ENCODE measurements around the gene EXOC4.

Gene EXOC4

GRCh38 chr7:133364959-133365690 lies 112.2 kb downstream of the EXOC4 start:
- DNase-seq (ENCODE audit: low read depth) = no peak

DNA sequence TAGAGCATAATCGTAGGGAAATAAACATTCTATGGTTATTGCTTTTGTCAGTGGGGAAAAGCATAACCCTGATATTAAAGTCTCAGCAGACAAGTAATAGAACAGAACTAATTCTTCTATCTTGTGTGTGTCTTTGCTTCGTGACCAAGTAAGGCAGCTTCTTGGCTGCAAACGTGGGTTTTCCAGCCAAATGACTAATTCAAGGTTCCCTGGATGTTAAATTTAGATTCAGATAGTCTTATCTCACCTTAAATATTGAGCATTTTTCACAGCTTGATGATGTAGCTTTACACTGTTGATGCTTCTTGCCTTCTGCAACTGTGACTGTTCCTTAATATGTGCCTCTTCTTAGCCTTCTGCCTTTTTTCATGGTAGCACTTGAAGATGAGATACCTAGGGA lies 113.0 kb downstream of the EXOC4 start:
- no peak for DNase-seq (ENCODE audit: low read depth)

DNA sequence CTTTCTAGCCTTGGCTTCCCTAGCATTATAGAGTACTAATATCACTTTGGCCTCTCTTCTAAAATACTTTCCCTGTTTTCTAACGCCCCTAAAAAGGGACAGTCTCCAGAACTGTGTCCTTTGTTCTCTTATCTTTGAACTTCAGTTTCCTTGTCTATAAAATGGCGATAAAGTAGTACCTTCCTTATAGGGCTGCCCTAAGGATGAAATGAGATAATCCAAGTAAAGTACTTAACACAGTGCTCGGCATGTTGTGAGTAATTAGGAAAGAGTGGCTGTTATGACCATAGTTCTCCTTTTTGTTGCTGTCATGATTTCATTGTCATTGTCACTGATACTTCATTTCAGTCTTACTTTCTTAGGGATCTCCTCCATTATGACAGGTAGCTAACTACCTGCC lies 114.7 kb downstream of the EXOC4 start:
- DNase-seq (ENCODE audit: low read depth) = no peak

DNA sequence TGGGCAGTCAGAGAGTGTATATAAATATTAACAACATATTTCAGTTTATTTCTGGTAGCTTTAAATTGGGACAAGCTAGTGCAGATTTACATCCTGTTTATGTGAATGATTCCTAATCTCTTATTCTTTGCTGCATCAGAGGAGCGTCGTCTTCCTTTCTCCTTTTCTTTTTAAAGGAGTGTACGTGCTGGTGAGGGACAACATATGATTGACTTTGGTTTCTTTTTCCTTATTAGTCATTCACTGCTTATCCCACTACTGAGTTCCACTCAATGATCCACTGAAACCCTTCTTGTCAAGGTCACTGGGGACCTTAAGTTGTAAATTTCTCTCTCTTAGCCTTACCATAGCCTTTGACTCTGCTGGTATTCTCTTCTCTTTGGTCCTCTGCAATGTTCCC lies 116.3 kb downstream of the EXOC4 start:
- no peak for DNase-seq (ENCODE audit: low read depth)

DNA sequence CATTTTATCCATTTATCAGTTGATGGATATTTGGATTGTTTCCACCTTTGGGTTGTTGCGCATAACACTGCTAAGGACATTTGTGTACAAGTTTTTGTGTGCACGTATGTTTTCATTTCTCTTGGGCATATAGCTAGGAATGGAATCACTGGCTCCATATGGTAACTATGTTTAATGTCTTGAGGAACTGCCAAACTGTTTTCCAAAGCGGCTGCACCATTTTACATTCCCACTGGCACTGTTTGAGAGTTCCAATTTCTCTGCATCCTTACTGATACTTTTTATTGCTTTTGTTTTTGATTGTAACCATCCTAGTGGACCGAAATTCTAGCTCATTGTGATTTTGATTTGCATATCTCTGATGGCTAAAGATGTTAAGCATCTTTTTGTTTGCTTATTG lies 118.7 kb downstream of the EXOC4 start:
- no peak for DNase-seq (ENCODE audit: low read depth)

GRCh38 chr7:133372337-133372736 lies 119.5 kb downstream of the EXOC4 start:
- no peak for DNase-seq (ENCODE audit: low read depth)

DNA sequence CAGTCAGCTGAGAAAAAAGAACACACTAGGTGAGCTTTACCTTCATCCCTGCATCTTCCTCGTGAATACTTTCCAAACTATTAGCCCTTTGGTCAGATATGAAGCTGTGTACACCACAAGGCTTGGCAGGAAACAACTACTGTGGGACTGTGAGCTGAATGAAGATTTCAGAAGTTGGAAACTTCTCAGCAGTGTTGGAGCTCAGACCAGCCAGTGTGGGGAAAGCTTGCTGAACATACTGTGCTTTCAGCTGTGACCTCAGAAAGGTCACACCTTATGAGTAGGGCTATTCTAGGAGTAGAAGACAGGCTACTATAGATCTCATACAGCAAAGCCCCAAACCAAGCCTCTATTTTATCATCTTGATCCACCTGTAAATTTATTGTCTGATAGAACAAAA lies 123.6 kb downstream of the EXOC4 start:
- no peak for DNase-seq (ENCODE audit: low read depth)

DNA sequence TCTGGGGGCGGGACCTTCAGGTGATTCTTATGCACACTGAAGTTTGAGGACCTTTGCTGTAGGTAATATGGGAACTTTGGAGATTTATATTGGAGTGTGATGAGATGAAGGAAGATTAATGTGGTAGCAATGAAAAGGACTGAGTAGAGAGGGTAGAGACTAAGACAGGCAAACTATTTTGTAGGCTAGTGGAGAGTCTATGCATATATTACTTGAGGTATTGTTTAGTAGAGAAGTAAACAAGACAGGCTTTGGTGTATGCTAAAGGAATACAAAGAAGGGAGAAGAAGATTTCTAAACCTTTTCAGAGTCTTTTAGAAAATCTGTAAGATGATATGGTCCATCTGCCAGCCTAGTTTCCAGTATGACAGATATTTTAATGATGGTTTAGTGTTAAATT lies 129.1 kb downstream of the EXOC4 start:
- no peak for DNase-seq (ENCODE audit: low read depth)

DNA sequence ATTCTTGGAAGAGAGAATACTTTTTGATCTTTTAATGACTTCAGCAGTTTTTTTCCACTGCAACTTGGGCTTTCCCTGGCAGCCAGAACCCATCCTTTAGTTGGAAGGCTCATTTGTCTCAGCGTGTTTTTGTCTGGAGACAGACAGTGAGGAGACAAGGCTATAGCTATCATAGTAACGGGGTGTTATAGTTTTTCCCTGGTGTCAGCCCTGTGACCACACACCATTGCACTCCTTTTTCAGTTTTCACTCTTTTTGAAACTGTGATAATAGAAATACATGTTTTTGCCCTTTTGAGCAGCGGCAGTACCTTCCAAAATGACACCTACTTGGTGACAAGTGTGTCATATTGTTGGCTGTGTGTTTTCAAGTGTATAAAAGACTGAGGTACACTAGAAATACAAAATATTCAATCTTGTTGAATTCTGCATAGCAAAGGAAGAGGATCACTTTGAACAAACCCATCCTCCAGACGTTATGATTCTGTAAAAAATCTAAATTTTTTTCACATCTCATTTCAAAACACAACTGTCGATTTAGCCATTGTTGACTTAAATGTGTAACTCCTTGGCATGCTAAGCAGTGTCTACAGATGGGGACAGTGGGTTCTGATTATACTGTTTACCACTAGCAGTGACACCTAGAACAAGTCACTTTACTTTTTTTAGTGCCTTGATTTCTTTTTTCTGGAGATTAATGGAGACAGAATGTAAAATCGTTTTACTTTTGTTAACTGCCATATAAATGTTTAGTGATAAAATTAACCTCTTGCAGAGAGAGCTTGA lies 130.1 kb downstream of the EXOC4 start:
- DNase-seq (ENCODE audit: low read depth) = no peak

GRCh38 chr7:133386205-133386604 lies 133.3 kb downstream of the EXOC4 start:
- DNase-seq (ENCODE audit: low read depth) = no peak

- DNase-seq (ENCODE audit: low read depth) = no peak
Observed at GRCh38 chr7:133389727-133390126, 136.8 kb downstream of the EXOC4 start.

GRCh38 chr7:133391206-133391605 lies 138.3 kb downstream of the EXOC4 start:
- DNase-seq (ENCODE audit: low read depth) = no peak

DNA sequence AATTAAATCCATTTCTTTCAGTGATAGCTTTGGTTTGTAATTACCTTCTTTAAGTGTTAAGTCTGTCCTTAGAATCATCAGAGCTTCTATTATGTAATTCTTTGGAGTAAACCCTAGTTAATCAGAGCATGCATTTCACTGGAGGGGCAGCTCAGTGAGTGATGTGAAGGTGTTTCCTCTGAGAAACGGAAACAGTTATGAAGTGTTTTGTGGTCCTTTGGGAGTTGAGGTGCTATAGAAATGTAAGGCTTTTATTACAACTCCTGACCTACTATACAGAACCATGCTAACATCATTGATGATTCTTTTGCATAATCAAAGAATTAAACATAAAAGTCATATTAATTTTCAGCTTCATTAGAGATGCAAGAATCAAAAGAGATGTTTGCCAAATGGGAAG lies 141.5 kb downstream of the EXOC4 start:
- no peak for DNase-seq (ENCODE audit: low read depth)

GRCh38 chr7:133395551-133395950 lies 142.7 kb downstream of the EXOC4 start:
- DNase-seq (ENCODE audit: low read depth) = no peak

- DNase-seq (ENCODE audit: low read depth) = no peak
Observed at GRCh38 chr7:133398506-133398905, 145.6 kb downstream of the EXOC4 start.

DNA sequence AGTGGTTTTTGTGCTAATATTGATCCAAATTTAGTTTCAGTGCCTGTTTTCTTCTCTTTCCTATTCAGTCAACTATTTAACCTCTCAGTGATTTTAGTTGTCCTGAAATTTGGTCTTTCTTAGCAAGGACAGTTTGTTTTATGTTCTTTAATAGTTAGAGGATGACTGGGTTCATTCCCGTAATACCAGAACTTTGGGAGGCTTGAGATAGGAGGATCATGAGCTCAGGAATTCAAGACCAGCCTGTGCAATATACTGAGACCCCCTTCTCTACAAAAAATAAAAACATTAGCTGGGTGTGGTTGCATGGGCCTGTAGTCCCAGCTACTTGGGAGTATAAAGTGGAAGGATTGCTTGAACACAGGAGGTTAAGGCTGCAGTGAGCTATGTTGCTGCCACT lies 148.3 kb downstream of the EXOC4 start:
- no peak for DNase-seq (ENCODE audit: low read depth)

- no peak for DNase-seq (ENCODE audit: low read depth)
Observed at GRCh38 chr7:133408212-133408611, 155.3 kb downstream of the EXOC4 start.

DNA sequence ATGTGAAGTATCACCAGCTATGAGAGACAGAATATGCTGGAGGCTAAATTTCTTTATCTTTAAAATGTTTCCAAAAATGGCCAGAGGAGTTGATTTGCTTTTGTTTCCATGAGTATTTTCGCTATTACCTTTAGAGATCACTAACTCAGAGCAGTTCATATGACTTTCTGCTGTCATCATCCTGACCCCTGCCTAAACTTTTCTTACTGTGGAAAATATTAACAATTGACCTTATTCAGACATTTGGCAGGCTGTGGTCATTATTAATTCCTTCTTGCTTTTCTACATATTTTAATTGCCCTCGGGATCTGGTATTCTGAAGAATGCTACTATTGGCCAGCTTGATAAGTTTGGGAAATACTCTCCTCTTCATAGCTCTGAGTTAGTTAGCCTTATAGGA lies 156.5 kb downstream of the EXOC4 start:
- DNase-seq (ENCODE audit: low read depth) = no peak

DNA sequence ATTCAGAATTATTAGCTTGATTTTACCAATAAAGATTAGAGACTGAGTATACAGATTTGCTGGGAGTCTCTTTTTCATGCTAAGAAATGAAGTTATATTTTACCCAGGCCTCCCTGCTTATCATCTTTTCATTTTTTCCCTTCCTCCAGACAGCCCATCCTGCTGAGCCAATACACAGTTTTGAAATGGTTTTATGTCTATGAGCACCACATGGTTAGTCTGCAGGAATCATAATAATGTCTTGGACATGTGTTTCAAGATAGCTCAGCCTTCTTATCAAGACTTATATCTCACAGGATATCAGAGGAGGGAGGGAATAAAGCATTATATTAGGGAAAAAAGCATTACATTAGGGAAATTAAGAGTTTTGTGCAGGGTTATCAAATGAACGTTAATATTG lies 157.1 kb downstream of the EXOC4 start:
- no peak for DNase-seq (ENCODE audit: low read depth)

- DNase-seq (ENCODE audit: low read depth) = no peak
Observed at GRCh38 chr7:133411395-133411794, 158.5 kb downstream of the EXOC4 start.

- no peak for DNase-seq (ENCODE audit: low read depth)
Observed at GRCh38 chr7:133412942-133413341, 160.1 kb downstream of the EXOC4 start.

DNA sequence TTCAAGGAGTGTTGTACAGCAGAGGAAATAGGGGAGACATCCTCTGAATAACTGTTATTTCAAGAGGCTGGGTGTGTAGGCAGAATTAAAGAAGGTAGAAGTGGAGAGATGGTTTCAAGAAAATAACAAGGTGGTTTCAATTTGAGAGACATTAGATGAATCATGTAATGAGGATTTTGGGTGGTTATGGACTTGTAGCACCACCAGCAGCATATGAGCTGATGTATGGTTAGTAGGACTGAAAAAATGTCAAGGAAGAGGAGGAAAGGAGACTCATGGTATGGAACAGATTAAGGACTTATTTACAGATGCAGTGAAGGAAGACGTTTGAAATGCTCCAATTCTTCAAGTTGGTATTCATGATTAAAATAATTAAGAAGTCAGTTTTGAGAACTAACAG lies 166.2 kb downstream of the EXOC4 start:
- DNase-seq (ENCODE audit: low read depth) = no peak

- DNase-seq (ENCODE audit: low read depth) = no peak
Observed at GRCh38 chr7:133423618-133424017, 170.7 kb downstream of the EXOC4 start.

DNA sequence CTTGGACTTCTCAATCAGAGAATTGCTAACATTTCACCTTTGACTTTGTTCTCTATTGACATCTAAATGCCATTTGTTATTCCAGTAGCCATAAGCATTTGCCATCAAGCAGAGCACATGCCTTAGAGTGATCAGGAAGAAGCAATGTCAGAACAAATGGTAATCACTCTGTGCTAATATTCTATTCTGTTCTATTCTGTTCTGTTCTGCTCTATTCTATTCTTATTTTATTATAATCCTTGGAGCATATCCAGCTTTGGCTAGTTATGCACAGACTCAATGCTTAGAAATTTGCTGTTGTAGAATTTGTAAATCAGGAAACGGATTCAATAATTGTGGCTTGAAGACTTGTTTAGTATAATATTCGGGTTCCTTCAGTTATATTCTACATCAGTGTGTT lies 175.4 kb downstream of the EXOC4 start:
- DNase-seq (ENCODE audit: low read depth) = no peak
